Astrocyte (in vitro differentiated cells and primary cell): ENCODE results near the gene ZNF436. TPM values are rescaled to one million over a fixed set of nuclear protein-coding genes. Genes with fewer than 3 reads are reported as not detected.
A peak's percentile ranks its signal among the peaks of the same experiment; 100 is the strongest.

Experiments
- DNase-seq: peaks from one replicate; pipeline ENCODE4 v3.0.0-alpha.2; 2010; ENCODE audit warnings: low read depth
- FAIRE-seq: peaks from 2 replicates; lab custom pipeline; 2011; peaks lifted over from hg19 to GRCh38; lab: Jason Lieb, UNC
- H2AFZ ChIP-seq: 2 replicates; pipeline ENCODE4 v1.6.0; 2012; ENCODE audit warnings: low read depth, low read length, inconsistent platforms
- H3K27ac ChIP-seq: 2 replicates; pipeline ENCODE4 v1.5.1; 2011; ENCODE audit warnings: low read depth, low read length, inconsistent platforms
- H3K27me3 ChIP-seq: 2 replicates; pipeline ENCODE4 v1.6.0; 2011; ENCODE audit warnings: low read length, inconsistent platforms; ENCODE audit not compliant: insufficient read depth
- H3K36me3 ChIP-seq: 2 replicates; pipeline ENCODE4 v1.5.1; 2011; ENCODE audit warnings: low read length, inconsistent platforms; ENCODE audit not compliant: insufficient read depth
- H3K4me1 ChIP-seq: 2 replicates; pipeline ENCODE4 v1.5.1; 2011; ENCODE audit warnings: low read length, inconsistent platforms; ENCODE audit not compliant: insufficient read depth
- H3K4me2 ChIP-seq: 2 replicates; pipeline ENCODE4 v1.6.0; 2012; ENCODE audit warnings: low read length, inconsistent platforms
- H3K4me3 ChIP-seq: 2 replicates; pipeline ENCODE4 v1.5.1; 2011; ENCODE audit warnings: low read depth, mild to moderate bottlenecking, low read length, inconsistent platforms; ENCODE audit not compliant: insufficient read depth
- H3K79me2 ChIP-seq: 2 replicates; pipeline ENCODE4 v1.6.0; 2012; ENCODE audit warnings: mild to moderate bottlenecking, low read length, inconsistent platforms; ENCODE audit not compliant: insufficient read depth
- H3K9ac ChIP-seq: 2 replicates; pipeline ENCODE4 v1.6.0; 2012; ENCODE audit warnings: mild to moderate bottlenecking, low read length, inconsistent platforms
- H3K9me3 ChIP-seq: 2 replicates; pipeline ENCODE4 v1.5.1; 2012; ENCODE audit warnings: low read depth, mild to moderate bottlenecking, low read length, inconsistent platforms; ENCODE audit not compliant: insufficient read depth
- H4K20me1 ChIP-seq: 2 replicates; pipeline ENCODE4 v1.6.0; 2012; ENCODE audit warnings: low read length, inconsistent platforms; ENCODE audit not compliant: insufficient read depth
- H3K27ac Mint-ChIP-seq: one replicate; pipeline ENCODE4 v1.8.0; 2021; ENCODE audit warnings: mild to moderate bottlenecking, mixed read lengths; ENCODE audit not compliant: unreplicated experiment
- H3K27me3 Mint-ChIP-seq: one replicate; pipeline ENCODE4 v1.8.0; 2021; ENCODE audit warnings: low read depth, mixed read lengths; ENCODE audit not compliant: unreplicated experiment
- H3K36me3 Mint-ChIP-seq: one replicate; pipeline ENCODE4 v1.8.0; 2021; ENCODE audit warnings: low read depth, mixed read lengths; ENCODE audit not compliant: unreplicated experiment
- H3K4me1 Mint-ChIP-seq: one replicate; pipeline ENCODE4 v1.8.0; 2021; ENCODE audit warnings: low read depth, mixed read lengths; ENCODE audit not compliant: unreplicated experiment
- H3K4me3 Mint-ChIP-seq: one replicate; pipeline ENCODE4 v1.8.0; 2021; ENCODE audit warnings: mild to moderate bottlenecking, moderate library complexity, mixed read lengths; ENCODE audit not compliant: unreplicated experiment
- H3K9me3 Mint-ChIP-seq: one replicate; pipeline ENCODE4 v1.8.0; 2021; ENCODE audit warnings: mild to moderate bottlenecking, mixed read lengths; ENCODE audit not compliant: unreplicated experiment
- EZH2 ChIP-seq: IDR thresholded peaks from 2 replicates; pipeline ENCODE4 v1.6.1; 2012; ENCODE audit warnings: mild to moderate bottlenecking, low read length, inconsistent platforms; ENCODE audit not compliant: insufficient read depth
- total RNA-seq: library from RNA; stranded (reverse); gene quantifications from 2 replicates; pipeline ENCODE4 v1.2.1, GENCODE V29; 2021
- TF ChIP-seq, protein P1 (sequence below): IDR thresholded peaks from 2 replicates; pipeline ENCODE4 v1.5.1; 2011; ENCODE audit warnings: low read depth, mild to moderate bottlenecking, inconsistent platforms, low read length, moderate library complexity; ENCODE audit not compliant: insufficient read depth

ZNF436 gene
- total RNA-seq, 1 donor from 2014 or later: 12.2 TPM

DNA sequence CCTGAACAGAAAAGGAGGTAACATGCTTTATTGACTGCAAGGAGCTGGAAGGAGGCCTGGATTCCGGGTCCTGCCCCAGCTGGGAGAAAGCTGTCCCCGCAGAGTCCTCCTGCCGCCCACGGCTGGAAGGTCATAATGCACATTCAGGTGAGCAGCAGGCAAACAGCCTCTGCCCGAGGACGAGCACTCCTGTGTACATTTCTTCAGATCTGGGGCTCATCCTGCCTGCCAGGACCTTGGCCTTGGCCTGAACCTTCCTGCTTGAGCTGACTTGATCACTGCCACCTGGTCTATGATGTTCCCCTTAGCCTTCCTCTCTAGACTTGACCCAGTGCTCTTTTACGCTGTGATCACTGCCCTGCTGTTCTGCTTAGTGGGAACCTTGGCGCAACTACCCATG is 17.9 kb upstream of the ZNF436 start:
- no peak overlapping the region for H2AFZ ChIP-seq

DNA sequence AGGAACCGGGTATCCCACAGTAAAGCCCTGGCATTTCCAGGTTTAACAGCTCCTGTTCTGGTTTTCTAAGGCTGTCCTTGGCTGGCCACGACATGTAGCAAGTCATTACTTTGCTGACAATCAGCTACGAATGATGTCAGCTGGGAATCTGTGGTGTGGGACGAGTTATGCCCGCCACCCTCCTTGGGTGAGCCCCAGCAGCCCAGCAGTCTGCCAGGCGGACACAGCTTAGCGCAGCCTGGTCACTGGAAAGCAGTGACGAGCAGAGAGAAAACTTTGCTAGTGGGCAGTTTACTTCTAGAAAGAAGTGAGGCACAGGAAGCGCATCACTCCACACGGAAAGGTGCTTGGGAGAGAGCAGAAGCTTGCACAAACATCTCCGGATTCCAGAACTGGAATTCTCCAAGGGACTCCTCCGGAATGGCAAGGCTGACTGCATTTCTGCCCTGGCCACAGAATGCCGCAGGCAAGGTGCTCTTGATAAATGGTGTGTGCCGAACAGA is 15.5 kb upstream of the ZNF436 start:
- Histone ChIP-seq H2AFZ (no peak overlapping the region), H3K27me3 (no peaks in the 10 kb centered on the region), H3K4me3 (no peak overlapping the region), H3K27ac (peak overlapping the region; percentile 28), H4K20me1 (no peaks in the 10 kb centered on the region), H3K4me2 (peak overlapping the region; percentile 34), H3K9me3 (no peaks in the 10 kb centered on the region), H3K4me1 (peaks cover 18% of the 10 kb centered on the region), H3K36me3 (no peaks in the 10 kb centered on the region), H3K9ac (no peak overlapping the region), H3K79me2 (no peaks in the 10 kb centered on the region)
- Mint-ChIP-seq H3K4me1 (peaks cover 16% of the 10 kb centered on the region), H3K27me3 (peaks cover 42% of the 10 kb centered on the region), H3K27ac (no peak overlapping the region), H3K36me3 (peaks cover 15% of the 10 kb centered on the region), H3K4me3 (no peak overlapping the region), H3K9me3 (peaks cover 10% of the 10 kb centered on the region)
- TF ChIP-seq EZH2: no peak
- TF ChIP-seq, protein P1, sequence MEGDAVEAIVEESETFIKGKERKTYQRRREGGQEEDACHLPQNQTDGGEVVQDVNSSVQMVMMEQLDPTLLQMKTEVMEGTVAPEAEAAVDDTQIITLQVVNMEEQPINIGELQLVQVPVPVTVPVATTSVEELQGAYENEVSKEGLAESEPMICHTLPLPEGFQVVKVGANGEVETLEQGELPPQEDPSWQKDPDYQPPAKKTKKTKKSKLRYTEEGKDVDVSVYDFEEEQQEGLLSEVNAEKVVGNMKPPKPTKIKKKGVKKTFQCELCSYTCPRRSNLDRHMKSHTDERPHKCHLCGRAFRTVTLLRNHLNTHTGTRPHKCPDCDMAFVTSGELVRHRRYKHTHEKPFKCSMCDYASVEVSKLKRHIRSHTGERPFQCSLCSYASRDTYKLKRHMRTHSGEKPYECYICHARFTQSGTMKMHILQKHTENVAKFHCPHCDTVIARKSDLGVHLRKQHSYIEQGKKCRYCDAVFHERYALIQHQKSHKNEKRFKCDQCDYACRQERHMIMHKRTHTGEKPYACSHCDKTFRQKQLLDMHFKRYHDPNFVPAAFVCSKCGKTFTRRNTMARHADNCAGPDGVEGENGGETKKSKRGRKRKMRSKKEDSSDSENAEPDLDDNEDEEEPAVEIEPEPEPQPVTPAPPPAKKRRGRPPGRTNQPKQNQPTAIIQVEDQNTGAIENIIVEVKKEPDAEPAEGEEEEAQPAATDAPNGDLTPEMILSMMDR: no peak
- DNase-seq (peak; percentile 76), FAIRE-seq (no peak)

More for the DNA sequence above, 17.9 kb upstream of the ZNF436 start:
- H3K4me2 ChIP-seq: no peak overlapping the region
- H3K27me3 Mint-ChIP-seq: peaks cover 34% of the 10 kb centered on the region
- H3K27ac ChIP-seq: no peak overlapping the region
- no peaks in the 10 kb centered on the region for H3K79me2 ChIP-seq
- no peaks in the 10 kb centered on the region for H4K20me1 ChIP-seq
- H3K9ac ChIP-seq: no peak overlapping the region
- H3K4me3 Mint-ChIP-seq: no peak overlapping the region
- no peaks in the 10 kb centered on the region for H3K9me3 ChIP-seq
- peaks cover 3% of the 10 kb centered on the region for H3K36me3 Mint-ChIP-seq
- no peaks in the 10 kb centered on the region for H3K27me3 ChIP-seq
- TF ChIP-seq, protein P1: no peak
- TF ChIP-seq EZH2: no peak
- H3K9me3 Mint-ChIP-seq: peaks cover under 1% of the 10 kb centered on the region
- H3K27ac Mint-ChIP-seq: no peak overlapping the region
- DNase-seq (no peak), FAIRE-seq (no peak)
- peaks cover 13% of the 10 kb centered on the region for H3K4me1 Mint-ChIP-seq
- H3K36me3 ChIP-seq: no peaks in the 10 kb centered on the region
- no peak overlapping the region for H3K4me3 ChIP-seq
- peaks cover 18% of the 10 kb centered on the region for H3K4me1 ChIP-seq

DNA sequence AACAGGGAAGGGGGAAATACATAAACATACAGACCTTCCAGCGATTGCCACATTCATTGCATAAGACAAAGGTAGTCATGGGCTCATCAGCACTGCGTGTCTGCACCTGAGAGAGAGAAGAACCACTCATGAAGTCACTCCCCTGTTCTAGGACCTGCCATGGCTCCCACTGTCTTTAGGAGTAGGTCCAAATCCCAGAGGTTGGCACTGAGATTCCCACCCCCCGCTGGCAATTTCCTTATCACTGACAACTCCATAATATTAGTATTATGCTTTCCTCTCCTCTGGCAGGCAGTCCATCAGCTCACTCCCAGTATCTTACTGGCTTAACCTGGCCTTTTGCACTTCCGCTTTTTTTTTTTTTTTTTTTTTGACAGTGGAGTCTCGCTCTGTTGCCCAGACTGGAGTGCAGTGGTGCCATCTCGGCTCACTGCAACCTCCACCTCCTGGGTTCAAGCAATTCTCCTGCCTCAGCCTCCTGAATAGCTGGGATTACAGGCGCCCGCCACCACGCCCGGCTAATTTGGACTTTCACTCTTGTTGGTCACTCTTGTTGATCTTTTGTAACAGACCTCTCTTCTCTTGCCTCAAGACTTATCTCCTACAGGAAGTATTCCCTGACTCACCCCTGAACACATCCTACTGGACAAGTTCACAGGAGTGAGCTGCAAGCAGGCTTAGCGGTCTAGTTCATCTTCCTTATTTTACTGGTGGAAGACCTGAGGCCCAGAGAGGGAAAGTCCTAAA is 14.8 kb upstream of the ZNF436 start:
- peaks cover 36% of the 10 kb centered on the region for H3K27me3 Mint-ChIP-seq
- H3K79me2 ChIP-seq: no peaks in the 10 kb centered on the region
- H3K27ac Mint-ChIP-seq: no peak overlapping the region
- peak overlapping the region; percentile 34 for H3K4me2 ChIP-seq
- peak; percentile 81 for DNase-seq
- H4K20me1 ChIP-seq: no peaks in the 10 kb centered on the region
- no peak for FAIRE-seq
- no peak overlapping the region for H2AFZ ChIP-seq
- H3K9me3 ChIP-seq: no peaks in the 10 kb centered on the region
- H3K9ac ChIP-seq: no peak overlapping the region
- peaks cover 18% of the 10 kb centered on the region for H3K4me1 ChIP-seq
- no peaks in the 10 kb centered on the region for H3K27me3 ChIP-seq
- TF ChIP-seq, protein P1: no peak
- TF ChIP-seq EZH2: no peak
- no peak overlapping the region for H3K4me3 Mint-ChIP-seq
- no peaks in the 10 kb centered on the region for H3K36me3 ChIP-seq
- H3K36me3 Mint-ChIP-seq: peaks cover 15% of the 10 kb centered on the region
- no peak overlapping the region for H3K4me3 ChIP-seq
- H3K4me1 Mint-ChIP-seq: peaks cover 16% of the 10 kb centered on the region
- peak overlapping the region; percentile 28 for H3K27ac ChIP-seq
- peaks cover 10% of the 10 kb centered on the region for H3K9me3 Mint-ChIP-seq
